ENCODE measurements around the gene SLC24A5.

Gene SLC24A5

DNA sequence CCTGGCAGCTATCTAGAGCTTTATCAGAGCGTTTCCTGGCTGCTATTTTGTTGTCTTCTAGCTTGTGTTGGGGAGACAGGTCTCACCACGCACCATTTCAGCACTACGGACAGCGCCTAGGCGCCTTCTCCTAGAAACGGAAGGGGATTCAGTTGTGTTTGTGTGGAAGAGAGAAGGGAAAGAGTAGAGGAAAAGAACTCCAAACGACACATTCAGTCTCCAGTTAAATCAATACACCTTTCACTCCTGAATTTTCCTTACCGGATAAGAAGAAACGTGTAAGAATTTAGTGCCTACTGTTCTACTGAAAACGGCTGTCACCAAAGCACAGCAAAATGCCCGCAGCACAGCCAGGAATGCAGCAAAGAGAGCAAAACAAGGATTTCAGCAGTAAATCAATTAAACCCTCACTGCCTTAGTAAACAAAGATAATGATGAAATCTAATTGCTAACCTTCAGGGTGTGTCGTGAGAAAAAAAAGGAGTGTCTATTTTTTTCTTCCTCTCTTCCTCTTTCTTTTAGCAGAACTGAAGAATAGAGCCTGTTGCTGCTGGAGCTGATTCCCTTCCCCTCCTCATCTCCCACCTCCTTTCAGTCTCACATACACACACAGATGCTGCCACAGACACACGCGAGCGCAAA, 70.3 kb downstream of the SLC24A5 start:
- peak; percentile 87 for DNase-seq (ENCODE audit: low spot score)

DNA sequence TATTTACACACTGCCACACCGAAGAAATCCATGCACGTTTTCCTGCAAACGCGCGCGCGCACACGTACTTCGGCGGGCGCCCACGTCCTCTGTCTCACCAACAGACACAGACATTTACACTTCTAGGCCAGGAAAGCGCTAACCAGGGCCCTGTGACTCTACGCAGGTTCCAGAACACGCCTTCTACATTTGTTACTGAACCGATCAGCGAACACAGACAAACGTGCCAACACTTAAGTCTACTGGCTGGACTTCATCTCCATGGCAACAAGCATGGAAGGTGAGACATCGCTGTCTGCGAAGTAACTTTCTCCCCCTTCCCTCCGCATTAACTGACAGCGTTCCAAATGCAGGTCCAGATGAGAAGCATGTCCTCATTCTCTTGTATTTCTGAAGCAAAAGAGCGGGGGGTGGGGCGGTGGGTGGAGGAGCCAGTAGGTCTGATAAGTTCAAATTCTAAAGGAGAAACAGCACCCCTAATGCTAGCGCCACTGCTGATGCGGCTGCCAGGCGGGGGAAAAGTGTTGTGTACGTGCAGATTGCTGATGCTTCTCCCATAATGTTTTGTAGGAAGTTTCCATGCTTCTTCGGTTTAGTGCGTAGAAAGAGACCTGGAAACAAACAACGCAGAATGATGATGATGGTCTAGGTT, 70.9 kb downstream of the SLC24A5 start, which contains the start of gene CTXN2:
Gene CTXN2 (plus strand): TSS at position 92 of the 652 bp plus-strand sequence. CDS start 9,636 bp downstream, outside the sequence.
- no peak for DNase-seq (ENCODE audit: low spot score)
